ENCODE measurements around the gene CDKAL1. TPM values are rescaled to one million over a fixed set of nuclear protein-coding genes. Genes with fewer than 3 reads are reported as not detected.

The CDKAL1 gene
- total RNA-seq, 1 experiment from 2014 or later, result 20.6 TPM

DNA sequence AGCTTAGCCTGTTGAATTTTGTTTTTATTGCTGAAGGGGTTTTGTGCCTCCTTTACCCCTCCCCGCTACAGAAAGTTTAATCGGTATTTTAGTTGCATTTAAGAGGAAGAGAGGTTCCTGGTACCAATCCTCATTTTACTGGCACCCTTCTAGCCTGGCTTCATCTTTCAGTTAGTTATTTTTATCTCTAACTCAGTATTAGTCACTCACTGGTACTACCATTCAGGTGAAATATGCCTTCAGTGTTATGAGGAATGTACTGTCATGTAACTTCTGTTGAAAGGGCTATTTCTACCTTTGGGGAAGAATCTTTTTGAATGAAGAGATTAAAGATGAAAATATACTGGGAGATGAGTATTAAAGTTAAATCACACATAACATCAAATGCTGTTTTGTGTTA, 211.8 kb downstream of the CDKAL1 start:
- POLR2A ChIA-PET, result no interaction called here
- H3K9me3 Mint-ChIP-seq, result peaks cover 10% of the 10 kb centered on the region
- no peaks in the 10 kb centered on the region for H3K27me3 Mint-ChIP-seq (ENCODE audit: low read depth)
- CTCF ChIA-PET, result interaction anchor here (1.1 kb wide), 1 partner anchor 195 kb away, joined by 3 read pairs; no protein-coding TSS in a partner anchor
- no peak for DNase-seq (ENCODE audit: low spot score)
- H3K27ac Mint-ChIP-seq, result no peak overlapping the region
- H3K36me3 Mint-ChIP-seq, result peaks cover 9% of the 10 kb centered on the region
- ATAC-seq, result no peak
- H3K4me3 Mint-ChIP-seq, result no peak overlapping the region
- TF ChIP-seq FOXK1 (CRISPR knock-in tag; IDR thresholded peaks at IDR 0.05), result no peak
- TF ChIP-seq, protein P1, sequence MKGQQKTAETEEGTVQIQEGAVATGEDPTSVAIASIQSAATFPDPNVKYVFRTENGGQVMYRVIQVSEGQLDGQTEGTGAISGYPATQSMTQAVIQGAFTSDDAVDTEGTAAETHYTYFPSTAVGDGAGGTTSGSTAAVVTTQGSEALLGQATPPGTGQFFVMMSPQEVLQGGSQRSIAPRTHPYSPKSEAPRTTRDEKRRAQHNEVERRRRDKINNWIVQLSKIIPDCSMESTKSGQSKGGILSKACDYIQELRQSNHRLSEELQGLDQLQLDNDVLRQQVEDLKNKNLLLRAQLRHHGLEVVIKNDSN (CRISPR knock-in tag; IDR thresholded peaks at IDR 0.05), result no peak
- 0 out of 2 replicates have a peak, but pooled peaks cover 2% of the 10 kb centered on the region for H3K4me1 Mint-ChIP-seq

DNA sequence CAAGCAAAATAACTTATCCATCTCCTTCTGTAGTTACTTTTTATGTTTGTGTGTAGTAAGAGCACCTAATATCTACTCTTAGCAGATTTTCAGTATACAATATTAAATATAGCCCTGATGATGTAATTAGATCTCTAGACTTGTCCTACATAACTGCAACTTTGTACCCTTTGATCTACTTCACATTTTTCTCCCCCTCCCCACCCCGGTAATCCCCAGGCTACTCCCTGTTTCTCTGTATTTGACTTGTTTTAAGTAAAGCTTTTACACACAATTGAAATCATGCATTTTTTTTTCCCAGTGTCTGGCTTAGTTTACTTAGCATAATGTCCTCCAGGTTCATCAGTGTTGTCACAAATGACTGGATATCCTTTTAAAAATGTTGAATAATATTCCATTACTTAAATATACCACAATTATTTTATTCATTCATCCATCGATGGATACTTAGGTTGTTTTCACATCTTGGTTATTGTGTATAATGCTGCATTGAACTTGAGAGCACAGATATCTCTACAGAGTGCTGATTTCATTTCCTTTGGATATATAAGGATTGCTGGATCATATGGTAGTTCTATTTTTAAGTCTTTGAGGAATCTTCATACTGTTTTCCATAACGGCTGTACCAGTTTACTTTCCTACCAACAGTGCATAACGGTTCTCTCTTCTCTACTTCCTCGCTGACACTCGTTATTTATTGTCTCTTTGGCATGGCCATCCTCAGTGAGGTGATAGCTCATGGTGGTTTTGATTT, 212.7 kb downstream of the CDKAL1 start:
- ChIA-PET CTCF (no interaction called here), POLR2A (no interaction called here)
- Mint-ChIP-seq H3K4me1 (0 out of 2 replicates have a peak, but pooled peaks cover 3% of the 10 kb centered on the region), H3K27me3 (ENCODE audit: low read depth) (no peaks in the 10 kb centered on the region), H3K27ac (no peak overlapping the region), H3K4me3 (no peak overlapping the region), H3K9me3 (peaks cover 2% of the 10 kb centered on the region), H3K36me3 (peaks cover 2% of the 10 kb centered on the region)
- no peak for DNase-seq (ENCODE audit: low spot score)
- TF ChIP-seq NFATC4 (CRISPR knock-in tag; IDR thresholded peaks at IDR 0.05), result no peak
- no peak for TF ChIP-seq CBFB (CRISPR knock-in tag; IDR thresholded peaks at IDR 0.05; ENCODE audit: low read depth)
- ATAC-seq, result no peak

DNA sequence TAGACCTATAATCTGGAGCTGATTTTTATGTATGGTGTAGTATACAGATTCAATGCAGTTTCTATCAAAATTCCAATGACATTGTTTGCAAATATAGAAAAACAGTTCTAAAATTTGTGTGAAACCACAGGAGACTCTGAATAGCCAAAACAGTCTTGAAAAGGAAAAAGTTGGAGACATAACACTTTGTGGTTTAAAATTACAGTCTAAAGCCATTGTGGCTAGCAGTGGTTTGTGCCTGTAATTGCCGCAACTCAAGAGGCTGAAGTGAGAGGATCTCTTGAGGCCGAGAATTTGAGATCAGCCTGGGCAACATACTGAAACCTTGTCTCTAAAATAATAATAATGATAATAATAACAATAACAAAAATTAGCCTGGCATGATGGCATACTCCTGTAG, 213.7 kb downstream of the CDKAL1 start:
- Mint-ChIP-seq H3K4me3 (no peak overlapping the region), H3K4me1 (0 out of 2 replicates have a peak, but pooled peaks cover 3% of the 10 kb centered on the region), H3K9me3 (no peaks in the 10 kb centered on the region), H3K27ac (no peak overlapping the region), H3K36me3 (no peaks in the 10 kb centered on the region), H3K27me3 (ENCODE audit: low read depth) (no peaks in the 10 kb centered on the region)
- no peak for DNase-seq (ENCODE audit: low spot score)
- ChIA-PET CTCF (interaction anchor here (0.6 kb wide), 1 partner anchor 90 kb away, joined by 4 read pairs; no protein-coding TSS in a partner anchor), POLR2A (no interaction called here)
- TF ChIP-seq, protein P2, sequence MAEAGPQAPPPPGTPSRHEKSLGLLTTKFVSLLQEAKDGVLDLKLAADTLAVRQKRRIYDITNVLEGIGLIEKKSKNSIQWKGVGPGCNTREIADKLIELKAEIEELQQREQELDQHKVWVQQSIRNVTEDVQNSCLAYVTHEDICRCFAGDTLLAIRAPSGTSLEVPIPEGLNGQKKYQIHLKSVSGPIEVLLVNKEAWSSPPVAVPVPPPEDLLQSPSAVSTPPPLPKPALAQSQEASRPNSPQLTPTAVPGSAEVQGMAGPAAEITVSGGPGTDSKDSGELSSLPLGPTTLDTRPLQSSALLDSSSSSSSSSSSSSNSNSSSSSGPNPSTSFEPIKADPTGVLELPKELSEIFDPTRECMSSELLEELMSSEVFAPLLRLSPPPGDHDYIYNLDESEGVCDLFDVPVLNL (CRISPR knock-in tag; IDR thresholded peaks at IDR 0.05; ENCODE audit: borderline replicate concordance, low read depth), result no peak
- TF ChIP-seq IRF2 (CRISPR knock-in tag; IDR thresholded peaks at IDR 0.05; ENCODE audit: borderline replicate concordance, low read depth), result no peak
- TF ChIP-seq, protein P3, sequence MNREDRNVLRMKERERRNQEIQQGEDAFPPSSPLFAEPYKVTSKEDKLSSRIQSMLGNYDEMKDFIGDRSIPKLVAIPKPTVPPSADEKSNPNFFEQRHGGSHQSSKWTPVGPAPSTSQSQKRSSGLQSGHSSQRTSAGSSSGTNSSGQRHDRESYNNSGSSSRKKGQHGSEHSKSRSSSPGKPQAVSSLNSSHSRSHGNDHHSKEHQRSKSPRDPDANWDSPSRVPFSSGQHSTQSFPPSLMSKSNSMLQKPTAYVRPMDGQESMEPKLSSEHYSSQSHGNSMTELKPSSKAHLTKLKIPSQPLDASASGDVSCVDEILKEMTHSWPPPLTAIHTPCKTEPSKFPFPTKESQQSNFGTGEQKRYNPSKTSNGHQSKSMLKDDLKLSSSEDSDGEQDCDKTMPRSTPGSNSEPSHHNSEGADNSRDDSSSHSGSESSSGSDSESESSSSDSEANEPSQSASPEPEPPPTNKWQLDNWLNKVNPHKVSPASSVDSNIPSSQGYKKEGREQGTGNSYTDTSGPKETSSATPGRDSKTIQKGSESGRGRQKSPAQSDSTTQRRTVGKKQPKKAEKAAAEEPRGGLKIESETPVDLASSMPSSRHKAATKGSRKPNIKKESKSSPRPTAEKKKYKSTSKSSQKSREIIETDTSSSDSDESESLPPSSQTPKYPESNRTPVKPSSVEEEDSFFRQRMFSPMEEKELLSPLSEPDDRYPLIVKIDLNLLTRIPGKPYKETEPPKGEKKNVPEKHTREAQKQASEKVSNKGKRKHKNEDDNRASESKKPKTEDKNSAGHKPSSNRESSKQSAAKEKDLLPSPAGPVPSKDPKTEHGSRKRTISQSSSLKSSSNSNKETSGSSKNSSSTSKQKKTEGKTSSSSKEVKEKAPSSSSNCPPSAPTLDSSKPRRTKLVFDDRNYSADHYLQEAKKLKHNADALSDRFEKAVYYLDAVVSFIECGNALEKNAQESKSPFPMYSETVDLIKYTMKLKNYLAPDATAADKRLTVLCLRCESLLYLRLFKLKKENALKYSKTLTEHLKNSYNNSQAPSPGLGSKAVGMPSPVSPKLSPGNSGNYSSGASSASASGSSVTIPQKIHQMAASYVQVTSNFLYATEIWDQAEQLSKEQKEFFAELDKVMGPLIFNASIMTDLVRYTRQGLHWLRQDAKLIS (CRISPR knock-in tag; IDR thresholded peaks at IDR 0.05; ENCODE audit: borderline replicate concordance), result no peak
- TF ChIP-seq, protein P4, sequence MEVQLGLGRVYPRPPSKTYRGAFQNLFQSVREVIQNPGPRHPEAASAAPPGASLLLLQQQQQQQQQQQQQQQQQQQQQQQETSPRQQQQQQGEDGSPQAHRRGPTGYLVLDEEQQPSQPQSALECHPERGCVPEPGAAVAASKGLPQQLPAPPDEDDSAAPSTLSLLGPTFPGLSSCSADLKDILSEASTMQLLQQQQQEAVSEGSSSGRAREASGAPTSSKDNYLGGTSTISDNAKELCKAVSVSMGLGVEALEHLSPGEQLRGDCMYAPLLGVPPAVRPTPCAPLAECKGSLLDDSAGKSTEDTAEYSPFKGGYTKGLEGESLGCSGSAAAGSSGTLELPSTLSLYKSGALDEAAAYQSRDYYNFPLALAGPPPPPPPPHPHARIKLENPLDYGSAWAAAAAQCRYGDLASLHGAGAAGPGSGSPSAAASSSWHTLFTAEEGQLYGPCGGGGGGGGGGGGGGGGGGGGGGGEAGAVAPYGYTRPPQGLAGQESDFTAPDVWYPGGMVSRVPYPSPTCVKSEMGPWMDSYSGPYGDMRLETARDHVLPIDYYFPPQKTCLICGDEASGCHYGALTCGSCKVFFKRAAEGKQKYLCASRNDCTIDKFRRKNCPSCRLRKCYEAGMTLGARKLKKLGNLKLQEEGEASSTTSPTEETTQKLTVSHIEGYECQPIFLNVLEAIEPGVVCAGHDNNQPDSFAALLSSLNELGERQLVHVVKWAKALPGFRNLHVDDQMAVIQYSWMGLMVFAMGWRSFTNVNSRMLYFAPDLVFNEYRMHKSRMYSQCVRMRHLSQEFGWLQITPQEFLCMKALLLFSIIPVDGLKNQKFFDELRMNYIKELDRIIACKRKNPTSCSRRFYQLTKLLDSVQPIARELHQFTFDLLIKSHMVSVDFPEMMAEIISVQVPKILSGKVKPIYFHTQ (CRISPR knock-in tag; IDR thresholded peaks at IDR 0.05), result no peak
- TF ChIP-seq, protein P5, sequence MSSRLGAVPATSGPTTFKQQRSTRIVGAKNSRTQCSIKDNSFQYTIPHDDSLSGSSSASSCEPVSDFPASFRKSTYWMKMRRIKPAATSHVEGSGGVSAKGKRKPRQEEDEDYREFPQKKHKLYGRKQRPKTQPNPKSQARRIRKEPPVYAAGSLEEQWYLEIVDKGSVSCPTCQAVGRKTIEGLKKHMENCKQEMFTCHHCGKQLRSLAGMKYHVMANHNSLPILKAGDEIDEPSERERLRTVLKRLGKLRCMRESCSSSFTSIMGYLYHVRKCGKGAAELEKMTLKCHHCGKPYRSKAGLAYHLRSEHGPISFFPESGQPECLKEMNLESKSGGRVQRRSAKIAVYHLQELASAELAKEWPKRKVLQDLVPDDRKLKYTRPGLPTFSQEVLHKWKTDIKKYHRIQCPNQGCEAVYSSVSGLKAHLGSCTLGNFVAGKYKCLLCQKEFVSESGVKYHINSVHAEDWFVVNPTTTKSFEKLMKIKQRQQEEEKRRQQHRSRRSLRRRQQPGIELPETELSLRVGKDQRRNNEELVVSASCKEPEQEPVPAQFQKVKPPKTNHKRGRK (CRISPR knock-in tag; IDR thresholded peaks at IDR 0.05; ENCODE audit: borderline replicate concordance), result no peak
- TF ChIP-seq, protein P6, sequence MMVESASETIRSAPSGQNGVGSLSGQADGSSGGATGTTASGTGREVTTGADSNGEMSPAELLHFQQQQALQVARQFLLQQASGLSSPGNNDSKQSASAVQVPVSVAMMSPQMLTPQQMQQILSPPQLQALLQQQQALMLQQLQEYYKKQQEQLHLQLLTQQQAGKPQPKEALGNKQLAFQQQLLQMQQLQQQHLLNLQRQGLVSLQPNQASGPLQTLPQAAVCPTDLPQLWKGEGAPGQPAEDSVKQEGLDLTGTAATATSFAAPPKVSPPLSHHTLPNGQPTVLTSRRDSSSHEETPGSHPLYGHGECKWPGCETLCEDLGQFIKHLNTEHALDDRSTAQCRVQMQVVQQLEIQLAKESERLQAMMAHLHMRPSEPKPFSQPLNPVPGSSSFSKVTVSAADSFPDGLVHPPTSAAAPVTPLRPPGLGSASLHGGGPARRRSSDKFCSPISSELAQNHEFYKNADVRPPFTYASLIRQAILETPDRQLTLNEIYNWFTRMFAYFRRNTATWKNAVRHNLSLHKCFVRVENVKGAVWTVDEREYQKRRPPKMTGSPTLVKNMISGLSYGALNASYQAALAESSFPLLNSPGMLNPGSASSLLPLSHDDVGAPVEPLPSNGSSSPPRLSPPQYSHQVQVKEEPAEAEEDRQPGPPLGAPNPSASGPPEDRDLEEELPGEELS (CRISPR knock-in tag; IDR thresholded peaks at IDR 0.05), result no peak
- ATAC-seq, result no peak
